HG03103 (cell line): Measurements from ENCODE around the gene USP16.
A peak's percentile ranks its signal among the peaks of the same experiment; 100 is the strongest.
"Not testable (repeated sequence)": the region's sequence is repeated elsewhere in the genome, so short reads cannot be mapped to it uniquely, and the experiment has no call there.

Source experiments
- ATAC-seq: cut with Tn5 transposase; IDR thresholded peaks from one replicate; pipeline ENCODE4 v1.9.1; 2021; ENCODE audit warnings: low read depth; ENCODE audit not compliant: unreplicated experiment

USP16 gene

DNA sequence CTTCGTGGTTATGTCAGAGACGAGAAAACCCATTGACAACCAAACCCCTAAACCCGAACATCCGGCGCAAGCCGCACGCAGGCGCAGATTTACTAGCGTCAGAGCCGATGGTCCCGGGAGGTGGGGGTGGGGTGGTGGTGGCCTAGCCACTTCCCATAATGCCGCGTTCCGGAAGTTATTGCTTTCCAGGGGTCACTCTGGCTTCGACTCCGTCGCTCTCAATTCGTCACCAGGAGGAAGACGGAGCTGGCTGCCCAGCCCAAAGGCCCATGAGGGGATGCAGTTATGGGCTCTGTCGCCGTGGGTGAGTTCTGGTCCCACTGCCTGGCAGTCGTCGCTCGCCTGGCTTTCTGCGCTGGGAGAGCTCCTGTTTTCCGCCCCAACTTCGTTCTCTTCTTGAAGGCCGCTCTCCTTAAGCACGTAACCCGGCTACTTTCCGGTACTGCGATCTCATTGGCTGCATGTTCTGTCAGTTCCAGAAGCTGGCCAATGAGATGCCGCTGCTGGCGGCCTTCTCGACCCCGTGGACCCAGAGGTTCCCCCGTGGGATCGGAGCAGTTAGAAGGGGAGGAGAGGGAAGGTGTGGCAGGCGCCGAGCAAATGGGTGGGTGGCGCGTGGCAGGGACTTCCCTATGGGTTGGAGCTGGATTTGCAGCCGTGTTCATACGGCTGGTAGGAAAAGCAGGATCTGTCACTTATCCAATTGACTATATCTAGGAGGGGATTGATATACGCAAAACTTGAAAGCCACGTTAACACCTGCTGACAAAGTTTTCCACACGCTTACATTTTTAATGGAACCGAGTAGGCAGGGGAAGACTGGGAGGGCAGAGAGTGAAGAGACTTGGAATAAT, at the start of gene USP16:
Gene USP16, plus strand, starts transcription at position 195 of the 854 bp plus-strand sequence. CDS start 3,246 bp downstream, outside the sequence.
- peak; percentile 96 for ATAC-seq

DNA sequence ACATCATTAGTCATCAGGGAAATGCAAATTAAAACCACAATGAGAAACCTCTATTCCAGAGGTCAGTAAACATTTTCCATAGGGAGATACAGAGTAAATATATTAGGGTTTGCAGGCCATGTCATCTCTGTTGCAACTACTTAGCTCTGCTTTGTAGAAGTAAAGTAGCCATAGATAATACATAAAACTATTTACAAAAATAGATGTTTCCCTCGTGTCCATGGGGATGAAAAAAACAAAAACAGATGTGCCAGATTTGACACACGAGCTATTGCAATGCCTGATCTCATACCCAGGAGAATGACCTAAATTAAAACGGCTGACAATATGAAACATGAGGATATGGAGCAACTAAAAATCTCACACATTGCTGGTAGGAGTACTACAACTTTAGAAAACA, 49.1 kb upstream of the USP16 start:
- no peak for ATAC-seq

DNA sequence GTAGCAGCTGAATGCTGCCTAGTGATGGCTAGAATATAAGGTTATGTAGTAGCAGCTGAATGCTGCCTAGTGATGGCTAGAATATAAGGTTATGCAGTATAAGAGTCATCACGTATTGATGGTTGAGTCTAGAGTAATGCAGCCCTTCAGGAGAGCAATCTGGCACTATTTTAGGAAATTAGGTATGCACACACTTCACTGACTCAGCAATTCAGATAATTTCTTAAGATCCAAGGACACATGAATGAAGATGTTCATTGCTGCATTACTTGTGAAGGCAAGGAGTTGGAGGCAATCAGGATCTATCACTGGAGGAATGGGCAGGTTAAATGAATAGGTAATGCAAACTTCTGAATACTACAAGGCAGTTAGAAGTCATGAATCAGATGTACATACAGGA, 45.4 kb upstream of the USP16 start:
- ATAC-seq = no peak

DNA sequence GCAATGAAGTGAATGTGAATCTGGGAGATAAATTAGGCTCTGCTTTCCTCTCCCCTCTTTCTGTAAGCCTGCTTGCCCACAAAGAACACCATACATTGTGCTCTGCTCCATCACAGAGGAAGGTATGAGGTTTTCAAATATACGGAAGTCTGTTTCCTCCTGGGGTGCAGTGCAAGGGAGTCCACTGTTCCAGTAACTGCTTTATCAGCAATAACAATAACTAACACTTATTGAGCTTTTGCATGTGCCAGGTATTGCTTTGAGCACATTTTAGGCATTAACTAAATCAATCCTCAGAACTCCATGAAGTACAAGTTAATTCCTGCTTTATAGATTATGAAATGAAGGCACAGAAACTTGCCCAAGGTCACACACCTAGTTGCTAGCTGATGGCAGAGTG, 41.8 kb upstream of the USP16 start:
- no peak for ATAC-seq

DNA sequence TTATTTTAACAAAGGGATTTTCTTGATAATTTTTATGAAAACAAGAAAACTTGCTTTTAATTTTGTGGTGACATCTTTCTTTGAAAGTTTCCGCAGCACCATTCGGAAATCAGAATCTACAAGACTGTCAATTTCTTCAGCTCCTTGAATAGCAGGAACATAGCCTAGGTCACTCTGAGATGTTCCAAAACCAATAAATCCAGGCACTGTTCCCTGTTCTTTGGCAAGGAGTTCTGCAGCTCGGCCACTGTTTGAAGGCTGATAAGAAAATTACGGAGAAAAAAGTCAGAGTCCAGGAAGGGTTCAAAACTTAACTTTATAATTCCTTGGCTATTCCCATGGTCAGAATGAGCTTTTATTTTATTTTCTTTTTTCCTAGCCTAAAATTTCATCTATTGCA, 37.8 kb upstream of the USP16 start:
- no peak for ATAC-seq

DNA sequence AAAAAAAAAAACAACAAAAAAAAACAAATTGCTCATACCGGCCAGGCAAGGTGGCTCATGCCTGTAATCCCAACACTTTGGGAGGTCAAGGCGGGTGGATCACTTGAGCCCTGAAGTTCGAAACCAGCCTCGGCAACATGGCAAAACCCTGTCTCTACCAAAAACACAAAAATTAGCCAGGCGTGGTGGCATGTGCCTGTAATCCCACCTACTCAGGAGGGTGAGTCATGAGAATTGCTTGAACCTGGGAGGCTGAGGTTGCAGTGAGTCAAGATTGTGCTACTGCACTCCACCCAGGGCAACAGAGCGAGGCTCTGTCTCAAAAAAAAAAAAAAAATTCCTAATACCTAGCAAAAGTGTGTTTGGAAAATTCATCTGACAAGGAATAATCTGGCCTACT, 36.3 kb upstream of the USP16 start:
- not testable (repeated sequence) for ATAC-seq

DNA sequence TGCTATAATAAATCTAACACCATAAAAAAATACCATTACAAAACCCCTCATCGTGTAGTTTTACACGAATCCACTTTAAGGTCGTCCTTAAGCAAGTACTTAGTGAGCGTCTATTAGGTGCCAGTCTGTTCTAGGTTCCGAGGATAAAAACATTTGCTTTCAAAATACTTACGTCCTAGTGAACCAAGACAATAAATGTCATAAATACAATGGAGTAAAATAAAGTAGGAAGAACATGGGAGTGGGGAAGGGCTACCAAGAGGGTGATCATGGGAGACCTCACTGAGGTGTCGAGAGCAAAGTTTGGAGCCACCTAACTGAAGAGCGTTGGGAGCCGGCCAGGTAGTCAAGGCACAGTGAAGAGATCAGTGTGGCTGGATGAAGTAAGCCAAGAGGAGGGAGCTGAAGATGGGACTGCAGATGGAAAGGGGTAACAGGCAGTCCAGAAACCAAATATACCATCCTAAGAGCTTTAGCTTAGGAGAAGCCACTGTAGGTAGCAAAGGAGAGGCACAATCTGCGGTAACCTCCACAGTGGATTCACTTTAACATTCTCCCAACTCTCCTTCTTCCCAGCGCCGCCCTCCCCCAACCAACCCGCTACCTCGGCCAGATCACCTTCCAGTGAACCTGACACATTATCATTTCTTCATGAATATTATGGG, 32.5 kb upstream of the USP16 start:
- no peak for ATAC-seq

DNA sequence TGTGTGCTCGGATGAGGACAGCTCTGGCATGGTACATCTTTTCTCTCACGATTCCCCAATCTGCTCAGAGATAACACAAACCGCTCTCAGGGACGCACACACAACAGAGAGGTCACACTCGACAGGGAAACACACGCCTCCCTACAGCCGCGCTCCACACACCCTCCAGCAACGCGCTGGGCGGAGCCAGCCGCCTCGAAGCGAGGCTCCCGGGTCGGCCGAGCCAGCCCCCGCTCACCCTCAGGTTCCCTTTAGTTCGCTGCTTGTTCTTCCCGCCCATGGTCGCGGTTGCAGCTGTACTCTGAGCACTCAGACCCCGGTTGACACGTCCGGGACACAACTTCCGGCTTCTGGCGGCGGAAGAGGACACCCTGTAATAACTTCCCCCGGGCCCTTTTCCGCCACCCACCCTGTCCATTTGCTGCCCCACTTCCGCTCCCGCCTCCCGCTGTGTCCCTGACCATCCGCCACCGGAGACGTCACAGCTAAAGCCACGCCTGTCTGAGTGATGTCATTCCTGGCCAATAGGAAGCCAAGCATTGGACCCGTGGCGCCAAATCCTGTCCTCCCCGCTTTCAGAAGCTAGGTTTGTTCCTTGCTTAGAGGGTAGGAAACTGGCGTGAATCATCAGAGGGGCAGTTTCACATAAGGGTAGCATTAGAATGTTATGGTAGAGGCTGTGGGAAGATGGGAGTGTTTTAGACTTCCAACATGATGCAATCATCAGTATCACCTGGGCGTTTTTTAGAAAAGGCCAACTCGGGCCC, 31.8 kb upstream of the USP16 start, which contains the start of gene LTN1:
Gene LTN1, minus strand, starts transcription at position 352 of the 767 bp plus-strand sequence. Its CDS starts 72 bp downstream, at position 280.
- ATAC-seq = peak; percentile 98

DNA sequence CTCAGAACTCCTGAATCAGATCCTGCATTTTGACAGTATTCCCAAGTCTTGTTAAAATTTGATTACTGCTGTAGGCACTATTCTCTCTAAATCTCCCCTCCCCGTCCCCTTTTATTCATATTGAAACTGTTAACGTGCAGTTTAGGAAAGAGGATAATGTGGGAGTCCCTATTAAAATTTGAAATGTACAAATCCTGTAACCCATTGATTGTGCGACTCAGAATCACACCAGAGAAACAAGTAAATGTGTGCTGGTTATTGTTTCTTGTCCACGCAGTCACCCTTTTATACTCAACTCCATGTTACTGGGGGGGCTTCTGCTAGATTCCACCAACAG, 31.2 kb upstream of the USP16 start:
- no peak for ATAC-seq

DNA sequence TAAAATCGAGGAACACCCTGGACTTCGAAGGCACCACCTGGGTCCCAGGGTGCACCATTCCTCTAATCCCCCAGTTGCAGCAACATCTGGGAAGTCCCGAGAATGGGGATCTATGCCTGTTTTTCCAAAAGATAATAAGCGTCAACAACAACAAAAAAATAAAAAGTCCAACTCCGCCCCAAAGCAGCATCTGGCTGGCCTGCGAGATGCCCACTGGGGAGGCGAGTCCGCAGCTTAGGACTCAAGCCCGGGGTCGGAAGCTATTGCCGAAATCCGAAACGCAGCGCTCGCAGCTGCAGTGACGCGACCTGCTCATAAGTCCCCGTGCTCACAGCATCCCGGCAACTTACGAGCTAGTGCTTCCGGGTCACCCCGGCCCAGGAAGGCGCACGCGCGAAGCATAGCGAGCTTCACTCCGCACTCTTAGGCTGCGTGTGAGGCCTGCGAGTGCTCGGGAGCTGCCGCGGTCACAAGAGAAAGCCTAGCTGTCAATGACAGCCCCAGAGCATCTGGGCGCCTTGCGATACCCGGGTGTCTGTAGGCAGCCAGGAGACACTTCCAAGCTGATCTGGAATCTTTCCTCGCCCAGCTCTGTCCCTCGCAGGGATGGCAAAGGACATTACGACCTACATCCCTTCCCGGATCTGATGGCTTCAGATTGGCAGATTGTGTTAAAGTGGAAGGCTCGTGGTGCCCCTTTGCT, 21.9 kb upstream of the USP16 start:
- peak; percentile 100 for ATAC-seq

DNA sequence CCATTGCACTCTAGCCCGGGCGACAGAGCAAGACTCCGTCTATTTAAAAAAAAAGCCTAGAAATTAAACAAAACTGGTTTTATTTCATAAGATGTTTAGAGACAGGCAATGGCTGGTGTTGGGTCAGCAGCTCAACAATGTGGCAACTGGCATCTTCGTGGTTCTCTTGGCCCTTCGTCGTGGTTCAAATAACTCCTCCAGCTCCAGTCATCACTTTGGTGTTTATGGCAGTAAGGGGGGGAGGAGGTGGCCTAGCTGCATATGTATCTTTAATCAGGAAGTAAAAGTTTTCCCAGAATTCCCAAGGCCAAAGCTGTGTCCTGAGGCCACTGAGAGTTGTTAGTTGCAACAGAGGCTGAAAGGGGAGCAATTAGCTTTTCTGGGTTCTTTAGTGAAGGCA, 18.8 kb upstream of the USP16 start:
- no peak for ATAC-seq

DNA sequence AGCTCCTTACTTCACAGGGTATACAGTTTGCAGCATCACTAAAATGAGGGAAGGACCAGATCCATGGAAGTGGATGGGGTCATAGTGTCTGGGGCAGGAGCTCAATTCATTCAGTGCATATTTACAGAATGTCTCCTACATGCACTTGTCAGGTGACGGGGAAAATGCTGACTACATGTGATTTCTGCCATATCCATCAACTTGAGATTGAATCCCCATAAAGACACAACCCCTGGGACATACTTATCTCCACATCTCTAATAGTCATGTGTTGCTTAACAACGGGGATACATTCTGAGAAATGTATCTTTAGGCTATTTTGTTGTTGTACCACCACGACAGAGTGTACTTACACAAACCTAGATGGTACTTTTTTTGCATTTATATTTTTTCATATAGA, 17.3 kb upstream of the USP16 start:
- ATAC-seq = no peak

DNA sequence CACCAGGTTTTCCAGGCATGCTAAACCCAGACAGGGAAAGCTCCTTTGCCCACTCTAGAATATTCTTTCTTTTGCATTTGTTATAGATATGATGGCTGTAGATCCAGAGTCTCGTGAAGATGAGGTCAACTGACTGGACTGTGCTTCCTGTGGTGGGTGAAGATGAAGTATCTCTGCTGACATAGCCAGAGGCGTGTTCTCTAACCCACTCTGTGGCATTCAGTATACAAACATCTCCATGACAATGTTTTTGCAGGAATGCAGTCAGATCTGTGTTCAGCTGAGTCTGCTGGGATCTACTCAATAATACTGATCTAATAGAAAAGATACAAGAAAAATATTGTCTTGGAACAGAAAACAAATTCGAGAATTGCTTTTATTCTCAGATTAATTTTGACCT, 16.7 kb upstream of the USP16 start:
- ATAC-seq = no peak

DNA sequence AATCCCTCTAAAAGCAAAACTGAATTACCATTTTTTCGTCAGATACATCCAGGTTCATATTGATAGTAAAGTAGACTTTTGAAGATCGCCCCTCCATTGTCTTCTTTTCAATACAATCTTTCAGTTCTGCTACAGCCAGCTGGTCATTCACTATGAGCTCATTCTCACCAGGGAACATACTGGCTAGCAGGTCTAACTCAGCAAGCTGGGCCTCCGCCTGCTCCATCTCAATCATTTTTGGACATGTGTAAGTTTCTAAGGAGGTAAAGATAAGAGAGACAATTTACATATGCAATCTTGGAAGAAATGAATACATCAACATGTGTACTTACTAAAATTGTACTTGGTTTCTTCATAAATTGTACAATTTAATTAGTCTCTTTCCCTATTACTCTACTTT, 16.1 kb upstream of the USP16 start:
- ATAC-seq = no peak

DNA sequence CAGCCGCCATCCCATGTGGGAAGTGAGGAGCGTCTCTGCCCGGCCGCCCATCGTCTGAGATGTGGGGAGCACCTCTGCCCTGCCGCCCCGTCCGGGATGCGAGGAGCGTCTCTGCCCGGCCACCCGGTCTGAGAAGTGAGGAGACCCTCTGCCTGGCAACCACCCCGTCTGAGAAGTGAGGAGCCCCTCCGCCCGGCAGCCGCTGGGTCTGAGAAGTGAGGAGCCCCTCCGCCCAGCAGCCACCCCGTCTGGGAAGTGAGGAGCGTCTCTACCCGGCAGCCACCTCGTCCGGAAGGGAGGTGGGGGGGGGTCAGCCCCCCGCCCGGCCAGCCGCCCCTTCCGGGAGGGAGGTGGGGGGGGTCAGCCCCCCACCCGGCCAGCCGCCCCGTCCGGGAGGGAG, 13.2 kb upstream of the USP16 start:
- not testable (repeated sequence) for ATAC-seq

DNA sequence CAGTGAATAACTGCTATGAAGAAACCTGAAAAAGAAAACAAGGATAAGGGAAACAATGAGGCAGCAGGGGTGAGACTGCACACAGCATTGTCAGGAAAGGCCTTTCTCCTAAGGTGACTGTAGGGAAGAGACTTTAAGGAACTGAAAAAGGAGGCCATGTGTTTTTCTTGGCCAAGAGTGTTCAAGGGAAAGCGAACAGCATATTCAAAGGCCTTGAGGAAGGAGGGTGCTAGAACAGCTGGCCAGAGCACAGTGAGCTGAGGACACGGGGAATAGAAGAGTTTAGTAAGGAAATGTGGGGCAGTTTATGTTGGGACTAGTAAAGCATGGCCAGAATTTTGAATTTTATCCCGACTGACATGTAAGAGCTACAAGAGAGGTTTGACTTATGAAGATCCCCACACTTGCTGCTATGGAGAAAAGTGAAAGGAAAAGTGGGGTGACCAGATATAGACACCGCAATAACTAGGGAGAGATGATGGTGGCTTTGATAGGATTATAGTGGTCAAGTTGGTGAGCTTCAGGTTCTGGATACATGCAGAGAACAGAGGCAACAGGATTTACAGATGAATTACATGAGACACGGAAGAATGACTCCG, 6.7 kb upstream of the USP16 start:
- no peak for ATAC-seq

DNA sequence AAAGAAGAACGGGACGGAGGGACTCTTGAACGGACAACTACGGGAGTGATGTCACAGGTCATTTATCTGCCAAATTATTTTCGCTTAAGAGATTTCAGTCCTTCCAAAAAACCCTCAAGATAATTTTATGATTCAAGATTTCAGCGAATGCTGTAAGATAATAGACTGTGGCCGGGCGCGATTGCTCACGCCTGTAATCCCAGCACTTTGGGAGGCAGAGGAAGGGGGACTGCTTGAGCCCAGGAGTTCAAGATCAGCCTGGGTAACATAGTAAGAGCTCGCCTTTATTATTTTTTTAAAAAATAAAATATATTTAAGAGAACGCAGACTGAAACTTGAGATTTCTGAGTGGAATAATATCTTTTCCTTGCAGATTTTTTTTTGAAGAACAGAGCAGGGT, 5.9 kb upstream of the USP16 start:
- peak; percentile 5 for ATAC-seq

DNA sequence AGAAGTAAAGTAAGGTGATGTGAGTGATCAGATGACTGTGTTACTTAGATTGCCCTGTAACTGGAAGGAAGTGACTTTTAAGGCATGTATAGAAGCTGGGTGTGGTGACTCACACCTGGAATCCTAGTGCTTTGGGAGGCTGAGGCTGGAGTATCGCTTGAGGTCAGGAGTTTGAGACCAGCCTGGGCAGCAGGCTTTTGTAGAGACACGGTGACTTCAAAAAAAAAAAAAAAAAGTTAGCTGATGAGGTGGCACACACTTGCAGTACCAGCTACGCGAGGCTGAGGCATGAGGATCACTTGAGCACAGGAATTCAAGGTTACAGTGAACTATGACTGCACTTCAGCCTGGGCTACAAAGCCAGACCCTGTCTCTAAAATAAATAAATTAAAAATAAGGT, 2.3 kb upstream of the USP16 start:
- no peak for ATAC-seq

DNA sequence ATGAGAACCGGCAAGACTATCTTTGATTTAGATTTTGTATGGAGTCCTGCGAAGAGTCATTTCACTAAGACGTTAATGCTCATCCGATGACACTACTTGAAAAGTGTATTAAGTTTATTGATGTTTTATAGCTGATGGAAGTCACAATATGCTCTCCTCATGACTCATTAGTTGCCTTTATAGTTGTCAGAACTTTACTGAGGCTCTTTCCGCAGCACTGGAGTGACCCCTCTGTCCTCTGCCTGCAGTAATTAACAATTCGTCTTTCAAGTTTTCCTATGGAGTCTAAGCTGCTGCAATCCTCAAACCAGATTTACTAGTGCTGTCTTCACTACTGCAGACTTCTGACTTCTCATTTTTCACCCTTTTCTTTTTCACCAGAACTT, 853 bp downstream of the USP16 start:
- ATAC-seq = no peak

DNA sequence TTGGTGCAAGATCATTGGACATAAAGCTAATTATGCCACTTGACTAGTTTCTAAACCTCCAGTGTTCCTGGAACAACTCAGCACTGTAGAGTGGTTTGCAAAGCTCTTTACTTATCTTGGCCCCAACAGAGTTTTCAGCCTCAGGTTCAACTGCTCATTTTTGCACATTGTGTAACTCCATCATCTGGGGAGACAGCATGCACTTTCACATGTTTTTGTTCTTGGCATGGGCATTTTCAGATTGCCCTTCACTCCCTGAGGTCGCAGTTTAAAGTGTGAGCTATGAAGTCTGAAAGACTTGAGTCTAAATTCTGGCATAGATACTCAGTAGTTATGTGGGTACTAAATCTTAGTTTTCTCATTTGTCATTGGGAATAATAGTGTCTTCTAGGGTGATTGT, 5.1 kb downstream of the USP16 start:
- no peak for ATAC-seq
